ENCODE results near the gene ICAM3. TPM values are rescaled to one million over a fixed set of nuclear protein-coding genes. Genes with fewer than 3 reads are reported as not detected.

ICAM3 gene
- polyA plus RNA-seq, 10 donors = 4.5 to 15.8 (median 6.0) TPM

GRCh38 chr19:10292789-10293636 is 46.4 kb downstream of the ICAM3 start:
- DNase-seq = no peak

GRCh38 chr19:10292206-10292788 is 47.1 kb downstream of the ICAM3 start:
- peak in 1 of 3 donors; percentile 52 for DNase-seq

- peak in 1 of 3 donors; percentile 37 for DNase-seq
These were observed 47.7 kb downstream of the ICAM3 start for GRCh38 chr19:10291554-10292205.

GRCh38 chr19:10290876-10291553 is 48.4 kb downstream of the ICAM3 start:
- DNase-seq = peak in 1 of 3 donors; percentile 62

- DNase-seq = peak in 1 of 3 donors; percentile 38
These were observed 49.0 kb downstream of the ICAM3 start for GRCh38 chr19:10290357-10290875.

- DNase-seq = no peak
These were observed 49.5 kb downstream of the ICAM3 start, which contains the start of gene ICAM5 for GRCh38 chr19:10289836-10290356. TSS of gene ICAM5 (plus strand) at chr19:10289952. CDS start at chr19:10290044, 92 bp downstream.

- DNase-seq = peak in 1 of 3 donors; percentile 39
These were observed 50.1 kb downstream of the ICAM3 start for GRCh38 chr19:10289167-10289835.

GRCh38 chr19:10288662-10289166 is 50.7 kb downstream of the ICAM3 start:
- peak in 1 of 3 donors; percentile 57 for DNase-seq

GRCh38 chr19:10286803-10287737 is 52.4 kb downstream of the ICAM3 start, which contains the start of gene ICAM4:
TSS of gene ICAM4 (plus strand) at chr19:10286955. CDS start at chr19:10287013, 58 bp downstream.
- DNase-seq = peak in 1 of 3 donors; percentile 65

- DNase-seq = no peak
These were observed 54.0 kb downstream of the ICAM3 start for GRCh38 chr19:10285393-10285792.

- DNase-seq = no peak
These were observed 54.5 kb downstream of the ICAM3 start for GRCh38 chr19:10284960-10285278.

GRCh38 chr19:10284065-10284959 is 55.1 kb downstream of the ICAM3 start:
- DNase-seq = no peak

Other genes starting within 250 kb of the ICAM3 start
- 10 to 100 TPM in 3 of 10 donors, 1 to 10 TPM in 6, under 1 TPM in 1; 0.86 to 17.8 (median 7.6) TPM for gene ANGPTL6, start 236.9 kb downstream of the ICAM3 start, polyA plus RNA-seq (ENCODE audit: insufficient read length in 10 of 10)
- 10 to 100 TPM; 19.0 to 34.2 (median 25.3) TPM for gene PPAN, start 233.3 kb downstream of the ICAM3 start, polyA plus RNA-seq (ENCODE audit: insufficient read length in 10 of 10)
- 10 to 100 TPM in 2 of 10 donors, 1 to 10 TPM in 8; 7.1 to 10.5 (median 8.6) TPM for gene P2RY11, start 227.9 kb downstream of the ICAM3 start, polyA plus RNA-seq (ENCODE audit: insufficient read length in 10 of 10)
- 100 to 1,000 TPM; 195 to 257 (median 239) TPM for gene EIF3G, start 219.7 kb downstream of the ICAM3 start, polyA plus RNA-seq (ENCODE audit: insufficient read length in 10 of 10)
- gene DNMT1, start 144.7 kb downstream of the ICAM3 start, polyA plus RNA-seq (ENCODE audit: insufficient read length in 10 of 10) = 10 to 100 TPM; 56.0 to 95.6 (median 69.8) TPM
- 10 to 100 TPM in 9 of 10 donors, 1 to 10 TPM in 1; 8.9 to 16.5 (median 13.1) TPM for gene S1PR2, start 108.3 kb downstream of the ICAM3 start, polyA plus RNA-seq (ENCODE audit: insufficient read length in 10 of 10)
- 10 to 100 TPM; 21.8 to 39.6 (median 30.0) TPM for gene MRPL4, start 87.4 kb downstream of the ICAM3 start, polyA plus RNA-seq (ENCODE audit: insufficient read length in 10 of 10)
- gene ICAM1, start 68.5 kb downstream of the ICAM3 start, polyA plus RNA-seq (ENCODE audit: insufficient read length in 10 of 10) = 10 to 100 TPM in 2 of 10 donors, 1 to 10 TPM in 8; 5.9 to 11.8 (median 7.3) TPM
- under 1 TPM; 0.21 to 0.82 (median 0.36) TPM for gene ICAM4, start 52.7 kb downstream of the ICAM3 start, polyA plus RNA-seq (ENCODE audit: insufficient read length in 10 of 10)
- under 1 TPM in 9 of 10 donors, not detected in 1; 0.07 to 0.28 (median 0.15) TPM for gene ICAM5, start 49.7 kb downstream of the ICAM3 start, polyA plus RNA-seq (ENCODE audit: insufficient read length in 10 of 10)
- gene ZGLP1, start 29.8 kb downstream of the ICAM3 start, polyA plus RNA-seq (ENCODE audit: insufficient read length in 10 of 10) = 1 to 10 TPM; 1.7 to 6.1 (median 2.9) TPM
- gene FDX2, start 23.6 kb downstream of the ICAM3 start, polyA plus RNA-seq (ENCODE audit: insufficient read length in 10 of 10) = 10 to 100 TPM; 10.8 to 18.1 (median 14.8) TPM
- 10 to 100 TPM in 8 of 10 donors, 1 to 10 TPM in 2; 9.4 to 21.1 (median 15.0) TPM for gene RAVER1, start 6.1 kb downstream of the ICAM3 start, polyA plus RNA-seq (ENCODE audit: insufficient read length in 10 of 10)
- gene TYK2, start 40.9 kb upstream of the ICAM3 start, polyA plus RNA-seq (ENCODE audit: insufficient read length in 10 of 10) = 10 to 100 TPM; 49.2 to 99.2 (median 62.8) TPM
- gene CDC37, start 63.9 kb upstream of the ICAM3 start, polyA plus RNA-seq (ENCODE audit: insufficient read length in 10 of 10) = 100 to 1,000 TPM; 104 to 142 (median 124) TPM
- gene PDE4A, start 80.9 kb upstream of the ICAM3 start, polyA plus RNA-seq (ENCODE audit: insufficient read length in 10 of 10) = 1 to 10 TPM; 2.9 to 4.8 (median 3.9) TPM
- 10 to 100 TPM; 57.9 to 73.5 (median 65.2) TPM for gene KEAP1, start 163.7 kb upstream of the ICAM3 start, polyA plus RNA-seq (ENCODE audit: insufficient read length in 10 of 10)
- gene S1PR5, start 177.8 kb upstream of the ICAM3 start, polyA plus RNA-seq (ENCODE audit: insufficient read length in 10 of 10) = 1 to 10 TPM in 9 of 10 donors, under 1 TPM in 1; 0.95 to 2.9 (median 1.2) TPM
- gene ATG4D, start 204.3 kb upstream of the ICAM3 start, polyA plus RNA-seq (ENCODE audit: insufficient read length in 10 of 10) = 10 to 100 TPM; 15.1 to 25.3 (median 20.6) TPM
- 10 to 100 TPM; 15.6 to 27.9 (median 22.0) TPM for gene KRI1, start 226.4 kb upstream of the ICAM3 start, polyA plus RNA-seq (ENCODE audit: insufficient read length in 10 of 10)
- 10 to 100 TPM; 13.6 to 22.3 (median 15.5) TPM for gene CDKN2D, start 229.4 kb upstream of the ICAM3 start, polyA plus RNA-seq (ENCODE audit: insufficient read length in 10 of 10)
- gene AP1M2, start 247.7 kb upstream of the ICAM3 start, polyA plus RNA-seq (ENCODE audit: insufficient read length in 10 of 10) = 1 to 10 TPM in 2 of 10 donors, under 1 TPM in 4, not detected in 4; 0.23 to 2.9 (median 0.43) TPM

All from muscle of back (tissue), 11 donors.